Neural cell (in vitro differentiated cells): Measurements from ENCODE around the gene CELSR1. TPM values are rescaled to one million over a fixed set of nuclear protein-coding genes. Genes with fewer than 3 reads are reported as not detected.

Experiments used
- H2AFZ ChIP-seq: fragments of 200-600, 300-800 bp; sonication (generic), shearing (Covaris generic); 2 replicates; pipeline ENCODE4 v1.6.0; 2014; ENCODE audit warnings: low read depth, mild to moderate bottlenecking, antibody characterized with exemption, low read length, moderate library complexity
- H3F3A ChIP-seq: fragments of 200-600 bp; shearing (Covaris generic); 2 replicates; pipeline ENCODE4 v1.6.1; 2016; ENCODE audit warnings: mild to moderate bottlenecking, moderate library complexity, mixed read lengths, antibody characterized with exemption, low read length; ENCODE audit not compliant: insufficient read depth, poor library complexity, severe bottlenecking
- H3K27ac ChIP-seq: fragments of 200-600, 300-800 bp; sonication (generic), shearing (Covaris generic); 2 replicates; pipeline ENCODE4 v1.5.1; 2014; ENCODE audit warnings: mild to moderate bottlenecking, low read length, moderate library complexity
- H3K27me3 ChIP-seq: fragments of 300-800, 200-600 bp; sonication (generic), shearing (Covaris generic); 2 replicates; pipeline ENCODE4 v1.6.0; 2014; ENCODE audit warnings: mild to moderate bottlenecking, low read depth, low read length, moderate library complexity; ENCODE audit not compliant: insufficient read depth
- H3K36me3 ChIP-seq: fragments of 300-800, 200-600 bp; sonication (generic), shearing (Covaris generic); 2 replicates; pipeline ENCODE4 v1.5.1; 2014; ENCODE audit warnings: mild to moderate bottlenecking, antibody characterized with exemption, low read length, moderate library complexity; ENCODE audit not compliant: insufficient read depth
- H3K4me2 ChIP-seq: fragments of 300-800, 200-600 bp; sonication (generic), shearing (Covaris generic); 2 replicates; pipeline ENCODE4 v1.6.0; 2014; ENCODE audit warnings: mild to moderate bottlenecking, low read length
- H3K4me3 ChIP-seq: fragments of 300-800, 200-600 bp; sonication (generic), shearing (Covaris generic); 2 replicates; pipeline ENCODE4 v1.5.1; 2014; ENCODE audit warnings: mild to moderate bottlenecking, low read length, moderate library complexity
- H3K79me2 ChIP-seq: fragments of 200-600 bp; shearing (Covaris generic); replicated peaks from 2 replicates; pipeline ENCODE4 v1.6.0; 2014; ENCODE audit warnings: mild to moderate bottlenecking, low read length, moderate library complexity; ENCODE audit not compliant: insufficient read depth
- H3K9ac ChIP-seq: fragments of 300-800, 200-600 bp; sonication (generic), shearing (Covaris generic); 2 replicates; pipeline ENCODE4 v1.6.1; 2016; ENCODE audit warnings: mild to moderate bottlenecking, low read length, mixed read lengths
- H3K9me2 ChIP-seq: fragments of 200-600 bp; shearing (Covaris generic); 2 replicates; pipeline ENCODE4 v1.6.1; 2016; ENCODE audit warnings: mild to moderate bottlenecking, low read length, mixed read lengths; ENCODE audit not compliant: insufficient read depth
- H3K9me3 ChIP-seq: fragments of 200-600, 300-800 bp; sonication (generic), shearing (Covaris generic); 2 replicates; pipeline ENCODE4 v1.6.1; 2016; ENCODE audit warnings: mild to moderate bottlenecking, mixed run types, low read length, moderate library complexity, mixed read lengths
- H4K20me1 ChIP-seq: fragments of 200-600 bp; shearing (Covaris generic); 2 replicates; pipeline ENCODE4 v1.6.1; 2016; ENCODE audit warnings: mild to moderate bottlenecking, mixed run types; ENCODE audit not compliant: insufficient read depth
- EP300 ChIP-seq: fragments of 450-650 bp; conservative IDR thresholded peaks from 2 replicates; pipeline ENCODE4 v1.6.1; 2014; ENCODE audit warnings: antibody characterized with exemption, mild to moderate bottlenecking, moderate library complexity; ENCODE audit not compliant: poor library complexity, severe bottlenecking
- EZH2 ChIP-seq: fragments of 200-600, 300-800 bp; shearing (Covaris generic), sonication (generic); IDR thresholded peaks from 2 replicates; pipeline ENCODE4 v1.6.1; 2014; ENCODE audit warnings: antibody characterized with exemption, low read length, borderline replicate concordance, mild to moderate bottlenecking; ENCODE audit not compliant: insufficient read depth, poor library complexity, severe bottlenecking
- MXI1 ChIP-seq: fragments of 450-650 bp; conservative IDR thresholded peaks from 2 replicates; pipeline ENCODE4 v1.6.1; 2014; ENCODE audit warnings: antibody characterized with exemption, mild to moderate bottlenecking; ENCODE audit not compliant: poor library complexity, severe bottlenecking
- POLR2AphosphoS5 ChIP-seq: IDR thresholded peaks from 2 replicates; pipeline ENCODE4 v1.6.1; 2012
- RAD21 ChIP-seq: fragments of 450-650 bp; conservative IDR thresholded peaks from 2 replicates; pipeline ENCODE4 v1.6.1; 2014; ENCODE audit warnings: antibody characterized with exemption, mild to moderate bottlenecking, moderate library complexity
- REST ChIP-seq: IDR thresholded peaks from 2 replicates; pipeline ENCODE4 v1.6.1; 2012; ENCODE audit warnings: borderline replicate concordance
- SMC3 ChIP-seq: fragments of 450-650 bp; conservative IDR thresholded peaks from 2 replicates; pipeline ENCODE4 v1.6.1; 2014; ENCODE audit warnings: antibody characterized with exemption, mild to moderate bottlenecking, moderate library complexity; ENCODE audit not compliant: poor library complexity
- TAF1 ChIP-seq: IDR thresholded peaks from 2 replicates; pipeline ENCODE4 v1.6.1; 2012; ENCODE audit warnings: low read depth
- polyA plus RNA-seq: library from polyadenylated mRNA; depleted of rRNA; stranded (reverse); fragments of >200 nt; gene quantifications from 2 replicates; pipeline ENCODE4 v1.2.3, GENCODE V29; 2014
- TF ChIP-seq, protein P1 (sequence below): fragments of 450-650 bp; IDR thresholded peaks from 2 replicates; pipeline ENCODE4 v1.5.1; 2014; ENCODE audit warnings: antibody characterized with exemption, mild to moderate bottlenecking, moderate library complexity; ENCODE audit not compliant: poor library complexity, severe bottlenecking

The CELSR1 gene
- polyA plus RNA-seq, 1 donor from 2014 or later = 0.14 TPM

DNA sequence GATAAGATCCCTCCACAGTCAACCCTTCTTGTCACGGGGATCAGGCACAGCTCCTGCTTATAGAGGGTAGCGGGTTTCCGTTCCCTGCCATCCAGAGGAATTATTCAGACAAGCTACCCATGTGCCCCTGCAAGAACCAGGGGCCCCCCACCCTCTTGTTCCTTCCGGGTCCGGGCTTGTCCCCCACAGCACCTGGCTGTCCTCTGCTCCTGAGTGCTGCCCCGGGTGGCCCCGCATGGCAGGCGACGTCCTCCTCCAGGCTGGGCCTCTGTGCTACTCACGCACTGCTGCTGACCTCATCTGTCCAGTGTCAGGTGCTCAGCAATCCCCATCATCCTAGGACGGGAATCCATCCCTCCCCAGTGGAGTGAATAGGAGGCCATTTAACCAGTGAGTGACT, 24.7 kb downstream of the CELSR1 start:
- Histone ChIP-seq H3K27ac (no peak overlapping the region), H3F3A (no peaks in the 10 kb centered on the region), H3K79me2 (no peaks in the 10 kb centered on the region), H3K27me3 (no peaks in the 10 kb centered on the region), H2AFZ (no peak overlapping the region), H3K4me3 (no peak overlapping the region), H3K9me2 (no peaks in the 10 kb centered on the region), H3K9ac (no peak overlapping the region), H4K20me1 (no peaks in the 10 kb centered on the region), H3K4me2 (no peak overlapping the region), H3K9me3 (no peaks in the 10 kb centered on the region), H3K36me3 (no peaks in the 10 kb centered on the region)
- TF ChIP-seq EZH2 = no peak
- no peak for TF ChIP-seq TAF1
- TF ChIP-seq EP300 = no peak
- TF ChIP-seq MXI1 = no peak
- TF ChIP-seq SMC3 = no peak
- TF ChIP-seq POLR2AphosphoS5 = no peak
- TF ChIP-seq, protein P1, sequence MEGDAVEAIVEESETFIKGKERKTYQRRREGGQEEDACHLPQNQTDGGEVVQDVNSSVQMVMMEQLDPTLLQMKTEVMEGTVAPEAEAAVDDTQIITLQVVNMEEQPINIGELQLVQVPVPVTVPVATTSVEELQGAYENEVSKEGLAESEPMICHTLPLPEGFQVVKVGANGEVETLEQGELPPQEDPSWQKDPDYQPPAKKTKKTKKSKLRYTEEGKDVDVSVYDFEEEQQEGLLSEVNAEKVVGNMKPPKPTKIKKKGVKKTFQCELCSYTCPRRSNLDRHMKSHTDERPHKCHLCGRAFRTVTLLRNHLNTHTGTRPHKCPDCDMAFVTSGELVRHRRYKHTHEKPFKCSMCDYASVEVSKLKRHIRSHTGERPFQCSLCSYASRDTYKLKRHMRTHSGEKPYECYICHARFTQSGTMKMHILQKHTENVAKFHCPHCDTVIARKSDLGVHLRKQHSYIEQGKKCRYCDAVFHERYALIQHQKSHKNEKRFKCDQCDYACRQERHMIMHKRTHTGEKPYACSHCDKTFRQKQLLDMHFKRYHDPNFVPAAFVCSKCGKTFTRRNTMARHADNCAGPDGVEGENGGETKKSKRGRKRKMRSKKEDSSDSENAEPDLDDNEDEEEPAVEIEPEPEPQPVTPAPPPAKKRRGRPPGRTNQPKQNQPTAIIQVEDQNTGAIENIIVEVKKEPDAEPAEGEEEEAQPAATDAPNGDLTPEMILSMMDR = no peak
- no peak for TF ChIP-seq RAD21

DNA sequence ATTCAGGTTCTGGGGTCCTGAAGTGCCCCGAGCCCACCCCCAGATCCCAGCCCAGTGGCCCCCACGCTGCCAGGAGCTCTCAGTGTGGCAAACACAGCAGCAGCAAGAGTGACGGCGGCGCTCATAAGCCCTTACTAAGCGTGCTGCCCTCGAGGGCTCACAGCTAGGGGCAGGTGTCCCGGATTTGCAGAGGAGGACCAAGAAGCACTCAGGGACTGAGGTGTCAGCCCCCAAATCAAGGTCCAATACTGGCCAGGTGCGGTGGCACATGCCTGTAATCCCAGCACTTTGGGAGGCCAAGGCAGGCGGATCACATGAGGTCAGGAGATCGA, 25.4 kb downstream of the CELSR1 start:
- no peak overlapping the region for H2AFZ ChIP-seq
- no peaks in the 10 kb centered on the region for H3K27me3 ChIP-seq
- TF ChIP-seq EZH2 (no peak), EP300 (no peak), REST (no peak), RAD21 (no peak), SMC3 (no peak), MXI1 (no peak), POLR2AphosphoS5 (no peak), TAF1 (no peak)
- TF ChIP-seq, protein P1 = no peak
- no peaks in the 10 kb centered on the region for H3K9me2 ChIP-seq
- H3K27ac ChIP-seq = no peak overlapping the region
- H3K9me3 ChIP-seq = no peaks in the 10 kb centered on the region
- no peak overlapping the region for H3K9ac ChIP-seq
- no peaks in the 10 kb centered on the region for H3F3A ChIP-seq
- H3K4me2 ChIP-seq = no peak overlapping the region
- no peaks in the 10 kb centered on the region for H3K79me2 ChIP-seq
- H3K4me3 ChIP-seq = no peak overlapping the region
- H3K36me3 ChIP-seq = no peaks in the 10 kb centered on the region
- no peaks in the 10 kb centered on the region for H4K20me1 ChIP-seq
